ENCODE measurements around the gene MMP24.
A peak's percentile ranks its signal among the peaks of the same experiment; 100 is the strongest.

The MMP24 gene

GRCh38 chr20:35281506-35282101 is 55.1 kb downstream of the MMP24 start:
- DNase-seq = no peak

- no peak for DNase-seq
Observed at GRCh38 chr20:35283441-35284266, 57.2 kb downstream of the MMP24 start.

GRCh38 chr20:35284267-35284991 is 57.9 kb downstream of the MMP24 start, which contains the start of gene EIF6:
Gene EIF6, minus strand, starts transcription at chr20:35284772. Its CDS starts 285 bp downstream, at chr20:35284487.
- DNase-seq = peak; percentile 44

GRCh38 chr20:35284992-35285805 is 58.7 kb downstream of the MMP24 start:
- no peak for DNase-seq

GRCh38 chr20:35285806-35286076 is 59.3 kb downstream of the MMP24 start:
- DNase-seq = no peak

- DNase-seq = no peak
Observed at GRCh38 chr20:35286077-35286898, 59.8 kb downstream of the MMP24 start.

- DNase-seq = no peak
Observed at GRCh38 chr20:35286899-35287508, 60.5 kb downstream of the MMP24 start.

- no peak for DNase-seq
Observed at GRCh38 chr20:35287509-35288324, 61.2 kb downstream of the MMP24 start.

GRCh38 chr20:35288325-35289060 is 62.0 kb downstream of the MMP24 start:
- DNase-seq = no peak

GRCh38 chr20:35290186-35290886 is 63.8 kb downstream of the MMP24 start:
- DNase-seq = no peak

- DNase-seq = no peak
Observed at GRCh38 chr20:35290887-35291417, 64.5 kb downstream of the MMP24 start.

- no peak for DNase-seq
Observed at GRCh38 chr20:35291654-35292503, 65.4 kb downstream of the MMP24 start, which contains the start of gene FAM83C. Gene FAM83C, minus strand, starts transcription at chr20:35292425. Its CDS starts 121 bp downstream, at chr20:35292304.

- no peak for DNase-seq
Observed at GRCh38 chr20:35292504-35293285, 66.2 kb downstream of the MMP24 start.

- no peak for DNase-seq
Observed at GRCh38 chr20:35293303-35294292, 67.1 kb downstream of the MMP24 start.

- no peak for DNase-seq
Observed at GRCh38 chr20:35294293-35294685, 67.8 kb downstream of the MMP24 start.

GRCh38 chr20:35295058-35295457 is 68.6 kb downstream of the MMP24 start:
- DNase-seq = no peak

All from NCI-H2107 (cell line).